ENCODE results near the gene LCN9. TPM values are rescaled to one million over a fixed set of nuclear protein-coding genes. Genes with fewer than 3 reads are reported as not detected.

LCN9 gene
- total and polyA plus RNA-seq, 7 donors, result not detected

DNA sequence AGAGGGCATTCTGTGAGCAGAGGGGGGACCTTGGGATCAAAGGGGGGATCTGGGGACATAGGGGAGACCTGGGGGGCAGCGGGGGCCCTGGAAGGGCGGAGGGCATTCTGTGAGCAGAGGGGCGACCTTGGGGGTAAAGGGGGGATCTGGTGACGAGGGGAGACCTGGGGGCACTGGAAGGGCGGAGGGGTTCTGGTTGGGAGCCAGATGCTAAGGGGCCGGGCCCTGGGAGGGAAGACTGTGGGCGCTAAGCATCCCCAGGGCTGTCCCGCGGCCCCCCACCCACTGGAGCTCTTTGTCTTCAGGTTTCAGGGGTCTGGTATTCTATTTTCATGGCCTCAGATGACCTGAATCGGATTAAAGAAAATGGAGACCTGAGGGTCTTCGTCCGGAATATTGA, 748 bp downstream of the LCN9 start:
- no peak for DNase-seq
- H3K4me3 ChIP-seq, result no peak overlapping the region
- H3K27ac ChIP-seq, result no peak overlapping the region
- intact Hi-C loops (cut with DNase I), result no loop called here
- H3K9me3 ChIP-seq, result no peaks in the 10 kb centered on the region
- no peaks in the 10 kb centered on the region for H3K4me1 ChIP-seq
- 81 to 87% methylated on average over 12 of the region's 12 CpGs for WGBS, 2 donors
- peaks cover 0 to 31% (median 0%) of the 10 kb centered on the region in 3 donors for H3K27me3 ChIP-seq
- H3K36me3 ChIP-seq, result no peaks in the 10 kb centered on the region
- TF ChIP-seq, protein P1, sequence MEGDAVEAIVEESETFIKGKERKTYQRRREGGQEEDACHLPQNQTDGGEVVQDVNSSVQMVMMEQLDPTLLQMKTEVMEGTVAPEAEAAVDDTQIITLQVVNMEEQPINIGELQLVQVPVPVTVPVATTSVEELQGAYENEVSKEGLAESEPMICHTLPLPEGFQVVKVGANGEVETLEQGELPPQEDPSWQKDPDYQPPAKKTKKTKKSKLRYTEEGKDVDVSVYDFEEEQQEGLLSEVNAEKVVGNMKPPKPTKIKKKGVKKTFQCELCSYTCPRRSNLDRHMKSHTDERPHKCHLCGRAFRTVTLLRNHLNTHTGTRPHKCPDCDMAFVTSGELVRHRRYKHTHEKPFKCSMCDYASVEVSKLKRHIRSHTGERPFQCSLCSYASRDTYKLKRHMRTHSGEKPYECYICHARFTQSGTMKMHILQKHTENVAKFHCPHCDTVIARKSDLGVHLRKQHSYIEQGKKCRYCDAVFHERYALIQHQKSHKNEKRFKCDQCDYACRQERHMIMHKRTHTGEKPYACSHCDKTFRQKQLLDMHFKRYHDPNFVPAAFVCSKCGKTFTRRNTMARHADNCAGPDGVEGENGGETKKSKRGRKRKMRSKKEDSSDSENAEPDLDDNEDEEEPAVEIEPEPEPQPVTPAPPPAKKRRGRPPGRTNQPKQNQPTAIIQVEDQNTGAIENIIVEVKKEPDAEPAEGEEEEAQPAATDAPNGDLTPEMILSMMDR (IDR thresholded peaks at IDR 0.05), result no peak
- TF ChIP-seq EP300 (IDR thresholded peaks at IDR 0.05) (no peak), POLR2A (IDR thresholded peaks at IDR 0.05) (no peak), POLR2AphosphoS5 (IDR thresholded peaks at IDR 0.05) (no peak)

GRCh38 chr9:135664266-135664665, 1.2 kb downstream of the LCN9 start:
- no peak for DNase-seq
- intact Hi-C loops (cut with DNase I), result no loop called here
- Histone ChIP-seq H3K4me3 (no peak overlapping the region), H3K36me3 (no peaks in the 10 kb centered on the region), H3K27ac (no peak overlapping the region), H3K27me3 (peaks cover 0 to 32% (median 0%) of the 10 kb centered on the region in 3 donors), H3K9me3 (no peaks in the 10 kb centered on the region), H3K4me1 (no peaks in the 10 kb centered on the region)
- 81 to 88% methylated on average over 10 of the region's 10 CpGs for WGBS, 2 donors
- TF ChIP-seq, protein P1 (IDR thresholded peaks at IDR 0.05), result no peak
- TF ChIP-seq EP300 (IDR thresholded peaks at IDR 0.05) (no peak), POLR2AphosphoS5 (IDR thresholded peaks at IDR 0.05) (no peak), POLR2A (IDR thresholded peaks at IDR 0.05) (no peak)

DNA sequence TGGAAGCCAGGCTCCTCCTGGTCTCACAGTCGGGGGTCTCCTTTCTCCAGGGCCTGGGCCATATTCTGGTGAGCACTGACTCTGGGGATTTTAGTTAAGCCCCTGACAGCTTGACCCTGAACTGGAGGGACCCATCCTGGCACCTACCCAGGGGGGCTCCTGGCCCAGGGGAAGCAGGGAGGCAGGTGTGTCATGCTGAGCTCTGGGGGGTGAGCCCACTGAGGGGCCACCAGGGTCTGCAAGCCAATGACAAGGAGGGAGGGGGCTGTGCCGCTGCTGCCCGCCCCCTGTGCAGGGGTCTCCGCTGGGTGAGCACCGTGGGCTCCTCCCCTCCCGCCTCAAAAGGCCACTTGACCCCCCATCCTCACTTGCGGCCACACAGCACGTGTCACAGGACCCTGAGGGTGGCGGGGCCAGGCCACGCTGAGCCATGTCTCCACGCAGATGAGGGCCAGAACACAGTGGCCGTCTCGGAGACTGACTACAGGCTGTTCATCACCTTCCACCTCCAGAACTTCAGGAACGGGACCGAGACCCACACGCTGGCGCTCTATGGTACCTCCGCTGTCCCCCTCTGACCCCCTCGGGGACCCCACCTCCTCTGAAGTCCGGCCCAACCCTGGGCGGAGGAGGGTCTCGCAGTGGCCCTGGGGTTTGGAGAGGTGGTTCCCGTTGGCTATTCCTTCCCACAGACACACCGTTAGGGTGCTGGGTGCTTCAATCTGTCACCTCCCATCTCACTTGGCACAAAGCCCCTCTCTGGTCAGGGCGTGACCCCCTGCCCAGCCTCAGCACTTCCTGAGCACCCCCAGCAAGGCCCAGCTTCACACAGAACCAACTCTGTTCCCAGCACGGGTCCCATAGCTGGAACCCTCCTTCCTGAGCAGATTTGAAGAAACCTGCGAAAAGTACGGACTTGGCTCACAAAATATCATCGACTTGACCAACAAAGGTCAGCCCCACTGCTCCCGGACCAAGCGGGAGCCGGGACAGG, 2.0 kb downstream of the LCN9 start:
- WGBS, 2 donors, result 74 to 83% methylated on average over 32 of the region's 32 CpGs
- H3K4me3 ChIP-seq, result no peak overlapping the region
- no peak overlapping the region for H3K27ac ChIP-seq
- no peaks in the 10 kb centered on the region for H3K36me3 ChIP-seq
- TF ChIP-seq EP300 (IDR thresholded peaks at IDR 0.05) (no peak), POLR2A (IDR thresholded peaks at IDR 0.05) (no peak), POLR2AphosphoS5 (IDR thresholded peaks at IDR 0.05) (no peak)
- TF ChIP-seq, protein P1 (IDR thresholded peaks at IDR 0.05), result no peak
- intact Hi-C loops (cut with DNase I), result no loop called here
- peaks cover 0 to 41% (median 0%) of the 10 kb centered on the region in 3 donors for H3K27me3 ChIP-seq
- H3K4me1 ChIP-seq, result no peaks in the 10 kb centered on the region
- no peak for DNase-seq
- no peaks in the 10 kb centered on the region for H3K9me3 ChIP-seq

- DNase-seq, result no peak
- H3K36me3 ChIP-seq, result no peaks in the 10 kb centered on the region
- TF ChIP-seq POLR2A (IDR thresholded peaks at IDR 0.05), result no peak
- TF ChIP-seq, protein P1 (IDR thresholded peaks at IDR 0.05), result no peak
- TF ChIP-seq POLR2AphosphoS5 (IDR thresholded peaks at IDR 0.05), result no peak
- TF ChIP-seq EP300 (IDR thresholded peaks at IDR 0.05), result no peak
- no peaks in the 10 kb centered on the region for H3K9me3 ChIP-seq
- peaks cover 0 to 41% (median 0%) of the 10 kb centered on the region in 3 donors for H3K27me3 ChIP-seq
- no peaks in the 10 kb centered on the region for H3K4me1 ChIP-seq
- no peak overlapping the region for H3K4me3 ChIP-seq
- H3K27ac ChIP-seq, result no peak overlapping the region
- intact Hi-C loops (cut with DNase I), result no loop called here
- WGBS, 2 donors, result 78 to 81% methylated on average over 12 of the region's 12 CpGs
These were observed 2.7 kb downstream of the LCN9 start for GRCh38 chr9:135665795-135666189.
